ENCODE measurements around the gene RAMACL.
"Not testable (repeated sequence)": the region's sequence is repeated elsewhere in the genome, so short reads cannot be mapped to it uniquely, and the experiment has no call there.

RAMACL gene

GRCh38 chr6:166586424-166587156 is at the start of gene RAMACL:
RAMACL (minus strand) TSS chr6:166586678; CDS start chr6:166586477, 201 bp downstream.
- no peak for DNase-seq

- no peak for DNase-seq
Observed at GRCh38 chr6:166635013-166635970, 48.8 kb upstream of the RAMACL start.

- not testable (repeated sequence) for DNase-seq
Observed at GRCh38 chr6:166634581-166634980, 48.1 kb upstream of the RAMACL start.

GRCh38 chr6:166633732-166634535 is 47.5 kb upstream of the RAMACL start:
- DNase-seq = peak; percentile 32

- no peak for DNase-seq
Observed at GRCh38 chr6:166632731-166633130, 46.3 kb upstream of the RAMACL start.

DNA sequence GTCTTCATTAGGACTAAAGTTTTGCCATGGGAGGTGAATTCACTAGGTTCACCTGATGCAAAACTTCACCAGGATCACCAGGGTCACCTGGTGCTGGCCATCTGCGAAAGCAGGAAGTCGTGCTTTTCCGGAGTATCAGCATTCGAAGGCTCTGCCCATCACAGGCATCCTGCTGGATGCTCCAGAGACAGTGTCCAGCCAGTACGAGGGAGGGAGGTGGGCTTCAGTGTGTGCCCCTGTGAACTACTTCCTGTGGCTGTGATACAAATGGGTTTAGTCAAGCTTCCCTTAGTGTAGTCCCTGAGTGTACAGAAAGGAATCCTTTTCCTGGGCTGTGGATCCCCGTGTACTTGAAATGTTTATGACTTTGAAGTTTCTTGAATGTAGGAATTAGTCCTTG is 44.0 kb upstream of the RAMACL start:
- DNase-seq = peak; percentile 18

DNA sequence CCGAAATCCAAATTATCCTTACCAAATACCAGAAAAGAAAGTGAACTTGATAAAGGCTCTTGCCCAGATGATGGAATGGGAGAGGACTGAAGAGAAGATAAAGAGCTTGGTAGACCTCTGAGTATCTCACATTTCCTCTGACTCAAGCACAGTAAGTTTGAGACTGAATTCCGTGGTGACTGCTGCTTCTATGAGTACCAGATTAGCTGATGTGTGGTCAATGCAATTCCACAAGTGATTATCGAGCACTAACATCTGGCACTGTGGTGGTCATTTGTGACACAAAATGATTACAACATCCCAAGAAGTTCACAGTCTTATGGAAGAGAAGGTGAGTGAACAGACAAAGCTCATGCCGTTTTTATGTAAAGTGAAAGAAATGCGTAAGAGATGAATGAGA is 43.1 kb upstream of the RAMACL start:
- peak; percentile 45 for DNase-seq

DNA sequence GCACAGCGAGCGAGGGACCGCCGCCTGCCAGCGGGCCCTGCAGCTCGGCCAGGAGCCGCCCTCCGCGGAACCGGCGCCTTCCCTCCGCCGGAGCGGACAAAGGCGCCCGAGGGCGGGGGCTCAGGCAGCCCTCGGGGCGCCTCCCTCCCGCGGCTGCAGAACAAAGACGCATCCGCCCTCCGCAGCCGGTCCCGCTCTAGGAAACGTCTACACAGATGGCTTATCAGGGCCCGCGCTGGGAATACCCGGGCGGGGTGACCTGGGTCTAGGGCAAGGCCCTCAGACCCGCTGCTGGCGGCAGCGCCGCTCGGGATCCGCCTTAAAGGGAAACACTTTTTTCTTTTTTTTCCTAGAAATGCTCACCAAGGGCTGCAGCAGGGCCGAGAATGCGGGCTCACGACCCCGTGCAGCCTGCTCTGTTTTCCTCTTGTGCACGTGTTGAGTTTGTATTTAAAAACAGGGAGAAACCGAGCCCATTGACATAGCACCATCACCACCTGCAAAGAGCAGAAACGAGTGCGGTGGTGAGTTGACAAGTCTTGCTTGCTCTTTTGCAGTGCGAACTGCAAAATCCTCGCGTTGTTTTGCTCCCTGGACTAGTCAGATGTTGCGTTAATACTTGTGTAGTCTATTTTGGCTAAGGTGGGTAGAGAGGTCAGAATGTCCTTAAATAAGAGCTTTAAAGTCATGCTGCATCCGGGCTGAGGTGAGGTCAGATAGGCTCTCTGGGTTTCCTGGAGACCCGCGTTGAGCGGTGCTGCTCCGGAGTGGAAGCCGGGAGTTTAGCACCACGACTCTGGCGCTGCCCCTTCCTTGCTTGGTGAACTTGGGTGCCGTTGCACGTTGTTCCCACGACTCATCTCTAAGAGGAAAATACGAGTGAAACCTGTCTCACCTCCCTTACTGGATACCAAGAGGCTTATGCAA is 41.7 kb upstream of the RAMACL start:
- peak; percentile 55 for DNase-seq

GRCh38 chr6:166627033-166627874 is 40.8 kb upstream of the RAMACL start, which contains the start of gene RPS6KA2:
RPS6KA2 (minus strand) TSS chr6:166627251; CDS start chr6:166627019, 232 bp downstream.
- peak; percentile 100 for DNase-seq

- DNase-seq = peak; percentile 48
Observed at GRCh38 chr6:166626177-166627032, 39.9 kb upstream of the RAMACL start.

GRCh38 chr6:166625356-166625755 is 38.9 kb upstream of the RAMACL start:
- no peak for DNase-seq

GRCh38 chr6:166624275-166624674 is 37.8 kb upstream of the RAMACL start:
- DNase-seq = peak; percentile 67

DNA sequence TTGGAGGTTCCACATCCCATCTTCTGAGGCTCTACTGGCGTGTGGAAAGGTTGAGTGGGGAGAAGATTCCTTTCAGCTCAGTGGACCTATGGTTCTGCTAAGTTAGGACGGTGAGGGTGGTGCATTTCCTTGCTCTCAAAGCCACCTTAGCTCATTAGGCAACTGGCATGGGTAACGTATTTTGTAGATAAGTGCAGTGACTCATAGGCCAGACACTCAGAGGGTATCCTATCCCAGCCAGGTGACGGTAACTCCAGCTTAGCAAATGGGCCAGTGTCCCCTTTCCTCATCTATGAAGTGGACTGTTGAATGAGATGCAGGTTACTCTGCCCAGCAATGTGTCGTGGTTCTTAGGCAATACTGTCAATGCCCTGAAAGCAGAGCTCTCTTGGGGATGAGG is 36.8 kb upstream of the RAMACL start:
- no peak for DNase-seq

- DNase-seq = no peak
Observed at GRCh38 chr6:166621114-166621540, 34.6 kb upstream of the RAMACL start.

GRCh38 chr6:166620478-166621113 is 34.1 kb upstream of the RAMACL start:
- DNase-seq = no peak

GRCh38 chr6:166619912-166620311 is 33.4 kb upstream of the RAMACL start:
- peak; percentile 96 for DNase-seq

DNA sequence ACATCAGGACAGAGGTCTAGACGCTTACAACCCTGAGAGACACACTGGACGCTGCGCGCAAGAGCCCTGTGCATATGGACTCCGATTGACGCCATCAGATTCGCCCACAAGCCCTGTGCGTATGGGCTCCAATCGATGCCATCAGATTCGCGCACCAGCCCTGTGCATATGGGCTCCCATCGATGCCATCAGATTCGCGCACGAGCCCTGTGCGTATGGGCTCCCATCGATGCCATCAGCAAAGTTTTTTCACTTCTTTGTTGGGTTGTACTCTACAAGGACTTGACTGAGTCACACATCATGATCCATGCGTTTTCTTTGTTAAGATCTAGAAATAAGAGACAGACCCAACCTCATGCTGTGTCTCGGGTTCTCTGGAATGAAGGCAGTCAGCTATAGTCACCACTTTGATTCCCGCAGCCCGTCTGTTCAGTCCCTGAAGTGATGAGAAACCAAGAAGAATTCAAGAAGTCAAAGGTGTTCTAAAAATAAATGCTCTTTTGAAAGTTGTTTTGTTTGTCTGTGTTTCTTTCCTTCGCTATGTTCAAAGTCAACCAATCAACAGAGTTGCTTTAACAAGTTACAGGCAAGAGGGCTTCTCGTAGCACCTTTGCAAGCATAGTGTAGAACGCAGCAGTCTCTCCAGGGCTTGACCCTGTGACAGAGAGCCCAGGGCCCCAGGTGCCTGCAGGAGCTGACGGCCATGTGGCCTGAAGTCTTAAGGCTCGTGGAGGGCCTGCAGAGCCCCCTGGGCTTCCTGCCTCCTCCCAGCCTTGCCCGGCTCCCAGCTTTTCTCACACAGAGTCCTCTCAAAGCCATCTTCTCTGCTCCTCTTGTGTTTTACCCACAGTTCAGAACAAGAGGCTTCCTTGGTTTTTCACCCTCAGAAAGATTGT is 32.6 kb upstream of the RAMACL start:
- peak; percentile 42 for DNase-seq

DNA sequence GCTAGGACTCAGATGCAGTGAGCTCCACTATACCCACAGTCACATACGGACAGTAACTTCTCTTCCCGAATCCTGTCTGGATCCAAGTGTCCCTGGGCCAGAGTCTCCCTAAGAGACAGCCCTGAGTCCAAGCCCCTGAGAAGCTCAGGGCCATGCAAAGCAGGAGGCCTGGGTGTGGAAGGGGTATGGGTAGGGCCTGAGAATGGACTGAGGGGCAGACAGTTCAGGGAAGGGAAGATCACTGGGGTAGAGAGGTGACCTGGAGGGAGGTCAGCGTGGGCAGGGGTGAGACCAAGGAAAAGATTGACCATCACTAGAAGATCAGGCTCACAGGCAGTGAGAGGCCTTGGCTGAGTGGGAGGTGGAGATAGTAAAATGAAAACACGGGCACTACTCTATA is 31.8 kb upstream of the RAMACL start:
- DNase-seq = no peak

All from EL (cell line).